Measurements from ENCODE around the gene CAMK1D.

DNA sequence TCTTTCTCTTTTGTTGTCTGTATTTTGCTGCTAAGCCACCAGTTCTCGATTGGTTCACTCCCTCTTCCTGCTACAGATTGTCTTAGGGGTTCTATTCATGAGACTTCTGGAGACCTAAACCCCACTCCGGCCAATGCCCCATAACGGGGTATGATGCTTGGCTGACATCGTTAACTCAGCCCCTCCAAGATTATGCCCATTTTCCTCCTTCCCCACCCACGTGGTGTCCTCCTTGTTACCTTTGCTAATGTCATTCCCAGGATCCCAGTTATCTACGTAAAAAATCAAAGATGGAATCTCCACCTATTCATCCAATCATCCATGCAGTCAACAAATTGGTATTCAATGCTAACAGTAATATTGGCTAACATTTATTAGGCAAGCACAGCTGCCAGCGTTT, 228.3 kb downstream of the CAMK1D start:
- TF ChIP-seq, protein P1, sequence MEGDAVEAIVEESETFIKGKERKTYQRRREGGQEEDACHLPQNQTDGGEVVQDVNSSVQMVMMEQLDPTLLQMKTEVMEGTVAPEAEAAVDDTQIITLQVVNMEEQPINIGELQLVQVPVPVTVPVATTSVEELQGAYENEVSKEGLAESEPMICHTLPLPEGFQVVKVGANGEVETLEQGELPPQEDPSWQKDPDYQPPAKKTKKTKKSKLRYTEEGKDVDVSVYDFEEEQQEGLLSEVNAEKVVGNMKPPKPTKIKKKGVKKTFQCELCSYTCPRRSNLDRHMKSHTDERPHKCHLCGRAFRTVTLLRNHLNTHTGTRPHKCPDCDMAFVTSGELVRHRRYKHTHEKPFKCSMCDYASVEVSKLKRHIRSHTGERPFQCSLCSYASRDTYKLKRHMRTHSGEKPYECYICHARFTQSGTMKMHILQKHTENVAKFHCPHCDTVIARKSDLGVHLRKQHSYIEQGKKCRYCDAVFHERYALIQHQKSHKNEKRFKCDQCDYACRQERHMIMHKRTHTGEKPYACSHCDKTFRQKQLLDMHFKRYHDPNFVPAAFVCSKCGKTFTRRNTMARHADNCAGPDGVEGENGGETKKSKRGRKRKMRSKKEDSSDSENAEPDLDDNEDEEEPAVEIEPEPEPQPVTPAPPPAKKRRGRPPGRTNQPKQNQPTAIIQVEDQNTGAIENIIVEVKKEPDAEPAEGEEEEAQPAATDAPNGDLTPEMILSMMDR (IDR thresholded peaks at IDR 0.05), result no peak
- no peak for TF ChIP-seq POLR2AphosphoS5 (IDR thresholded peaks at IDR 0.05)
